ENCODE data around the gene ICOSLG. TPM values are rescaled to one million over a fixed set of nuclear protein-coding genes. Genes with fewer than 3 reads are reported as not detected.
"Not testable (repeated sequence)": the region's sequence is repeated elsewhere in the genome, so short reads cannot be mapped to it uniquely, and the experiment has no call there.

The ICOSLG gene
- 1 to 10 TPM; 1.7 to 9.1 (median 3.7) TPM for total RNA-seq

GRCh38 chr21:44240842-44241241 lies at the start of gene ICOSLG:
Gene ICOSLG (minus strand): TSS chr21:44240943. CDS start chr21:44240817, 126 bp downstream.
- ATAC-seq (ENCODE audit: low FRiP score): peak; percentile 66
- DNase-seq (ENCODE audit: low spot score): not testable (repeated sequence)

GRCh38 chr21:44289381-44290010 lies 48.8 kb upstream of the ICOSLG start:
- DNase-seq (ENCODE audit: low spot score) (no peak), ATAC-seq (ENCODE audit: low FRiP score) (no peak)
- TF ChIP-seq CTCF (IDR thresholded peaks at IDR 0.05): no peak

- no peak for TF ChIP-seq CTCF (IDR thresholded peaks at IDR 0.05)
- DNase-seq (ENCODE audit: low spot score): no peak
- no peak for ATAC-seq (ENCODE audit: low FRiP score)
Measured at GRCh38 chr21:44288251-44289110, 47.7 kb upstream of the ICOSLG start.

- DNase-seq (ENCODE audit: low spot score) (no peak), ATAC-seq (ENCODE audit: low FRiP score) (no peak)
- no peak for TF ChIP-seq CTCF (IDR thresholded peaks at IDR 0.05)
Measured at GRCh38 chr21:44286716-44287632, 46.2 kb upstream of the ICOSLG start.

GRCh38 chr21:44286086-44286715 lies 45.5 kb upstream of the ICOSLG start:
- no peak for ATAC-seq (ENCODE audit: low FRiP score)
- no peak for TF ChIP-seq CTCF (IDR thresholded peaks at IDR 0.05)
- DNase-seq (ENCODE audit: low spot score): no peak

GRCh38 chr21:44285138-44285992 lies 44.6 kb upstream of the ICOSLG start, which contains the start of gene AIRE:
Gene AIRE (plus strand): TSS chr21:44285876. CDS start chr21:44286007, 131 bp downstream.
- DNase-seq (ENCODE audit: low spot score): no peak
- no peak for TF ChIP-seq CTCF (IDR thresholded peaks at IDR 0.05)
- ATAC-seq (ENCODE audit: low FRiP score): no peak

All from omental fat pad (tissue), 4 donors.